OCI-M1 (cell line): ENCODE data around the gene AATF.
"Not testable (repeated sequence)": the region's sequence is repeated elsewhere in the genome, so short reads cannot be mapped to it uniquely, and the experiment has no call there.

Source experiments
- DNase-seq: peaks from one replicate; lab custom pipeline; 2025; lab: John Stamatoyannopoulos, UW

Gene AATF

DNA sequence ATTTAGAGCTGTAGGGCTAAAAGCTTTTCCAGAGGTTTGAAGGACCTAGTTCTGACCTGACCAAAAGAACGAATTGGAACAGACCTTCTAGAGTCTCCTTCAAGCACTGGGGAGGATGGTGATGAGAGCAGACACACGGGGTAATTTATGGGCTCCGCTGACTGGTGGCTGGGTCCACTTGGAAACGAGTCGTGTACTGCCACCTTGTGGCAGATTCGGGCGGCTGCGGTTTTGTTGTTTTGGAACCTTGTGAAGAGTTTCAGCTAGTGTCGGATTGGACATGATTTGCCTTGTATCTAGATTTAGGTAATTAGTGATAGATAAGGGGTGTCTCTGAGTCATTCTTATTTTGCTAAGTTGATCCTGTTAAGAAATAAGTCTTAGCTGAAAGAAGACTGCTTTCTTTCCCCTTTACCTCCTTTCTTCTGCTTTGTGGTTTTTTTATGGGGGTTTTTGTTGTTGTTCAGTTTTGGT, 98.9 kb downstream of the AATF start:
- peak; percentile 91 for DNase-seq

DNA sequence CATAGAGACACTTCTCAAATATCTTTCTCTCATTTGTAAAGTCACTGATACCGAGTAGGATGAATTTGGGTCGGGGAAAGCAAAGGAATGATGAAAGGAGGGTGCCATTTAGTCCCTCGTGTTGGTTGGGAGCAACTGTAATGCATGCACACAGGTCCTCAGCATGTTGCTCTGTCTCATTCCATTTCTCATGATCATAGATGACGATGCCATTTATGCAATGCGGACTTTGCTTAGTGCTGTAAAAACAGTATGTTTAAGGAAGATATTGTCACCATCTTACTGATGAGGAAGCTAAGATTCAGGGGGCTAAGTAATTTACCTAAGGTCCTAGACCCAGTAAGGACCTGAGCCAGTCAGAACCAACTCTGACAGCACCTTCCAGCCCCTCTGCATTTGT, 100.1 kb downstream of the AATF start:
- no peak for DNase-seq

- no peak for DNase-seq
These were observed 102.2 kb downstream of the AATF start for GRCh38 chr17:37050920-37051319.

GRCh38 chr17:37051381-37051780, 102.6 kb downstream of the AATF start:
- DNase-seq: no peak

GRCh38 chr17:37051833-37052232, 103.1 kb downstream of the AATF start:
- DNase-seq: no peak

DNA sequence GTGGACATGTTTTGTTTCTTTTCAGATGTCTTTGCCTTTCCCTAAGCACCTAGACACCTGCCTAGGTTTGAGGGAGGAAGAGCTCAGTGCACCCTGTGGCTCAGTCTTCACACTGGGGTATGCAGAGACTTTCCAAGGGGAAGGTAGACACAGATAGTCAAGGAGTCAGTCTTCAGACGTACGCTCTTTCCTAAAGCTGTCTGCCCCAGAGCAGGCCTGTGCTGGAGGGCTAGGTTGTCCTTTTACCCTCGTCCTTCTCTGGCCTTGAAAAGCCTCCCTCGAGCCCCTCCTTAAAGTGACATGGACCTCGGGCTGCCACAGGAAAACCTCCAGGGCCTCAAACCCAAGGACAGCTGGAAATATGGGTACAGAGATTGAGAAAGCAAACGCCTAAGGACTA, 103.7 kb downstream of the AATF start:
- DNase-seq: no peak

- no peak for DNase-seq
These were observed 106.1 kb downstream of the AATF start for GRCh38 chr17:37054894-37055293.

- no peak for DNase-seq
These were observed 107.9 kb downstream of the AATF start for GRCh38 chr17:37056622-37057021.

GRCh38 chr17:37059493-37059892, 110.7 kb downstream of the AATF start:
- DNase-seq: no peak

- DNase-seq: no peak
These were observed 111.3 kb downstream of the AATF start for GRCh38 chr17:37060094-37060493.

DNA sequence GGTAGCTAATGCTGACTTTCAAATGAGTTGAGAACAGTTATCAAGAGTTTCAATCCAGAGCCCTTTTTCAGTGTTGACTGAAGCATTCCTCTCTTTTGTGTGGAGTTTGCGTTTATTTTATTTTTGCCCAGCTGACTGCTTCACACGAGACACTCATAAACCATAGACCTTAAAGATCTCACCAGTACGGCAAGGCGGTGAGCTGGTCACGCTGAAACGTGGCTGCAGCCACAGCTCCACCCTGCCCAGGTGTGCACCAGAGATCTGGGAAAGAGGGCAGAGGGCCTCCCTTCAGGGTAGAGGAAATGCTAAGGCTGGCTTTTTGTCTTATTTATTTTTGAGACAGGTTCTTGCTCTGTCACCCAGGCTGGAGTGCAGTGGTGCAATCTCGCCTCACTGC, 112.2 kb downstream of the AATF start:
- DNase-seq: no peak

GRCh38 chr17:37062021-37062420, 113.3 kb downstream of the AATF start:
- no peak for DNase-seq

DNA sequence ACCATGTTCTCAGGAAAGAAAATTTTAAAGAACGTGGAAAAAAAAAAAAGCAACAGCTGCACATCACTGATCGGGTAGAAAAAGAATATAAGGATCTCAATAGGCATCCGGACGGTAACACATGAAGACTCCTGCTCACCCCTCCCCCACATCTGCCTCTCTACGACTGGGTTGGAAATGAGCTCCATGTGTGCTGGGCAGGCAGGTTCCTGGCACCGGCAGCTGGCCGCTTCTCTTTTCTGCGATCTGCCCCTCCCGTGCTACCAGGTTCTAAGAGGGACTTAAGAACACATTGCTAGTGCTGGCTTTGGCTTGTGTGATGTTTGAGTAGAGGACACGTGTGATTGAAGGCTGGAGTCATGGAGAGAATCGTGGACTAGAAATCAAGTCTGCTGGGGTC, 115.5 kb downstream of the AATF start:
- no peak for DNase-seq

DNA sequence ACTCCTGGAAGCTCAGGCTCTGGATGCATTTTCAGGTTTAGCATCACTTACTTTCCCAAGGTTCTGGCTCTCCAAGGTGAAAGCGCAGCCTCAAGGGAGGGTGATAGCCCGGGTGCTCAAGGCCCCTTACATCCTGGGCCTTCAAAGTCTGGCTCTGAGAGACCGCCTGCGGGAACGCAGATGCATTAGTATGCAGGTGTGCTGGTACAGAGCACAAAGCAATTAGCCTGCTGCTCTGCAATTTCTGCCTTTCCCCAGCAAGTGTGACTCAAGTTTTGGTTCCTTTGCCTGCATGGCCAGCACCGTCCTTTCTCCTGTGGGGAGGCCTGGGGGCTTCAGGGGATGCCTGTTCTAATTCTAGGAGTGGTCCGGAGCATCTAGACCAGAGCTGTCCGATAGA, 116.2 kb downstream of the AATF start:
- no peak for DNase-seq

- DNase-seq: no peak
These were observed 117.0 kb downstream of the AATF start for GRCh38 chr17:37065486-37066321.

GRCh38 chr17:37066322-37067255, 117.8 kb downstream of the AATF start:
- no peak for DNase-seq

- DNase-seq: peak; percentile 57
These were observed 118.9 kb downstream of the AATF start for GRCh38 chr17:37067555-37068111.

DNA sequence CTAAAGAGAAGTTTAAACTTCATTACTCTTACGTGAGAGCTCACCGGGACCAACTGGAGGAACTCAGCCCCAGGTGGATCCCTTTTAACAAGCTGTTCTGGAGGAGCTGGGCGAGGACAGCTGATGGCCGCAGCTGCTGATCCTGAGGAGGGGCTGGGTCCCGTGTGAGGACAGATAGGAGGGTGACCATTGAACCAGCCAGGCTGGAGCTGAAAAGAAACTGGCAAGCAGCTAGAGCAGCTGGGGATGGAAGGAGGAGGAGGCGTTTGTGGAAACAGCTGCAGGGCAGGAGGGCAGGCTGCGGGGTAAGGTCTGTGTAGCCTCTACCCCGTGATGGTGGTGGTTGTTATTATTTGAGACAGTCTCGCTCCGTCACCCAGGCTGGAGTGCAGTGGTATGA, 119.5 kb downstream of the AATF start:
- DNase-seq: no peak

- DNase-seq: no peak
These were observed 120.3 kb downstream of the AATF start for GRCh38 chr17:37069087-37069486.

GRCh38 chr17:37073464-37073863, 124.7 kb downstream of the AATF start:
- not testable (repeated sequence) for DNase-seq

GRCh38 chr17:37079065-37079708, 130.4 kb downstream of the AATF start:
- no peak for DNase-seq

GRCh38 chr17:37079735-37080134, 131.0 kb downstream of the AATF start:
- DNase-seq: no peak
